WTC11 (cell line): ENCODE data around the gene POLDIP2. TPM values are rescaled to one million over a fixed set of nuclear protein-coding genes. Genes with fewer than 3 reads are reported as not detected.

Experiments used
- ATAC-seq: fragments of 200-7000 bp; cut with Tn5 transposase; 2 replicates; pipeline ENCODE4 v1.10.0; 2021; ENCODE audit warnings: mild to moderate bottlenecking, moderate library complexity
- CTCF ChIA-PET: fragments of 300-600 bp; sonication (Branson Sonifier 250); formaldehyde crosslinking; loops from one replicate; lab custom pipeline; 2021; ENCODE audit warnings: antibody characterized with exemption; lab: Charles Lee
- POLR2A ChIA-PET: fragments of 350-600 bp; sonication (Branson Sonifier 250); formaldehyde crosslinking; loops from one replicate; lab custom pipeline; 2021; ENCODE audit warnings: antibody characterized with exemption; lab: Charles Lee
- DNase-seq: peaks from one replicate; pipeline ENCODE4 v3.0.0; 2021; ENCODE audit warnings: low spot score
- H3K27ac Mint-ChIP-seq: 2 replicates; pipeline ENCODE4 v1.8.0; 2021; ENCODE audit warnings: mixed read lengths
- H3K27me3 Mint-ChIP-seq: 2 replicates; pipeline ENCODE4 v1.8.0; 2021; ENCODE audit warnings: low read depth, mild to moderate bottlenecking, moderate library complexity, mixed read lengths
- H3K36me3 Mint-ChIP-seq: 2 replicates; pipeline ENCODE4 v1.8.0; 2021; ENCODE audit warnings: mixed read lengths
- H3K4me1 Mint-ChIP-seq: 2 replicates; pipeline ENCODE4 v1.8.0; 2022; ENCODE audit warnings: mixed read lengths
- H3K4me3 Mint-ChIP-seq: 2 replicates; pipeline ENCODE4 v1.8.0; 2021; ENCODE audit warnings: mild to moderate bottlenecking, moderate library complexity, mixed read lengths
- H3K9me3 Mint-ChIP-seq: 2 replicates; pipeline ENCODE4 v1.8.0; 2021; ENCODE audit warnings: mixed read lengths
- CBFB ChIP-seq: sonication (generic); formaldehyde crosslinking; IDR thresholded peaks from 2 replicates; pipeline ENCODE4 v1.8.1; 2022; ENCODE audit warnings: mild to moderate bottlenecking, low read depth, missing genetic modification reagents
- EMX1 ChIP-seq: fragments of 250-450 bp; sonication (Bioruptor Pico); IDR thresholded peaks from 2 replicates; pipeline ENCODE4 v1.8.0; 2021; ENCODE audit warnings: mild to moderate bottlenecking
- ETV6 ChIP-seq: sonication (generic); formaldehyde crosslinking; IDR thresholded peaks from 2 replicates; pipeline ENCODE4 v1.8.1; 2022; ENCODE audit warnings: mild to moderate bottlenecking, missing genetic modification reagents
- GRHL2 ChIP-seq: fragments of 250-450 bp; sonication (Bioruptor Pico); IDR thresholded peaks from 2 replicates; pipeline ENCODE4 v1.8.0; 2022; ENCODE audit warnings: mild to moderate bottlenecking, moderate library complexity; ENCODE audit not compliant: insufficient replicate concordance, severe bottlenecking
- IRF2 ChIP-seq: sonication (generic); formaldehyde crosslinking; IDR thresholded peaks from 2 replicates; pipeline ENCODE4 v1.8.0; 2022; ENCODE audit warnings: low read depth, missing genetic modification reagents, borderline replicate concordance
- JUN ChIP-seq: sonication (generic); formaldehyde crosslinking; IDR thresholded peaks from 2 replicates; pipeline ENCODE4 v1.8.0; 2023; ENCODE audit warnings: mild to moderate bottlenecking, missing genetic modification reagents
- MXD4 ChIP-seq: fragments of 250-450 bp; sonication (Bioruptor Pico); IDR thresholded peaks from 2 replicates; pipeline ENCODE4 v1.8.0; 2021; ENCODE audit warnings: mild to moderate bottlenecking, moderate library complexity, borderline replicate concordance
- MYBL2 ChIP-seq: sonication (generic); formaldehyde crosslinking; IDR thresholded peaks from 2 replicates; pipeline ENCODE4 v1.8.1; 2023; ENCODE audit warnings: mild to moderate bottlenecking, moderate library complexity, missing genetic modification reagents
- NR1H2 ChIP-seq: sonication (generic); formaldehyde crosslinking; IDR thresholded peaks from 2 replicates; pipeline ENCODE4 v1.9.0; 2021; ENCODE audit warnings: mild to moderate bottlenecking, moderate library complexity, missing genetic modification reagents
- NR2C2 ChIP-seq: sonication (generic); formaldehyde crosslinking; IDR thresholded peaks from 2 replicates; pipeline ENCODE4 v1.8.0; 2022; ENCODE audit warnings: mild to moderate bottlenecking, missing genetic modification reagents
- RELA ChIP-seq: sonication (generic); formaldehyde crosslinking; IDR thresholded peaks from 2 replicates; pipeline ENCODE4 v1.8.1; 2022; ENCODE audit warnings: missing genetic modification reagents, mild to moderate bottlenecking, borderline replicate concordance
- SMAD3 ChIP-seq: sonication (generic); formaldehyde crosslinking; IDR thresholded peaks from 2 replicates; pipeline ENCODE4 v1.8.0; 2022; ENCODE audit warnings: missing genetic modification reagents, mild to moderate bottlenecking, borderline replicate concordance
- ZBTB21 ChIP-seq: sonication (generic); formaldehyde crosslinking; IDR thresholded peaks from 2 replicates; pipeline ENCODE4 v1.8.1; 2023; ENCODE audit warnings: mild to moderate bottlenecking, missing genetic modification reagents, borderline replicate concordance
- ZNF416 ChIP-seq: fragments of 250-450 bp; sonication (Bioruptor Pico); IDR thresholded peaks from 2 replicates; pipeline ENCODE4 v1.9.0; 2021; ENCODE audit warnings: mild to moderate bottlenecking, inconsistent platforms
- total RNA-seq: library from RNA; stranded (reverse); gene quantifications from 3 replicates; pipeline ENCODE4 v1.2.3, GENCODE V29; 2021
- TF ChIP-seq, protein P1 (sequence below): sonication (generic); formaldehyde crosslinking; IDR thresholded peaks from 2 replicates; pipeline ENCODE4 v1.8.0; 2022; ENCODE audit warnings: mild to moderate bottlenecking, missing genetic modification reagents
- TF ChIP-seq, protein P2 (sequence below): fragments of 250-450 bp; sonication (Bioruptor Pico); IDR thresholded peaks from 2 replicates; pipeline ENCODE4 v1.9.0; 2021; ENCODE audit warnings: mild to moderate bottlenecking
- TF ChIP-seq, protein P3 (sequence below): sonication (generic); formaldehyde crosslinking; IDR thresholded peaks from 2 replicates; pipeline ENCODE4 v1.8.0; 2023; ENCODE audit warnings: missing genetic modification reagents
- TF ChIP-seq, protein P4 (sequence below): fragments of 200-600 bp; IDR thresholded peaks from 2 replicates; pipeline ENCODE4 v1.8.0; 2022; ENCODE audit warnings: antibody characterized with exemption
- TF ChIP-seq, protein P5 (sequence below): sonication (generic); formaldehyde crosslinking; IDR thresholded peaks from 2 replicates; pipeline ENCODE4 v1.8.1; 2022; ENCODE audit warnings: mild to moderate bottlenecking, moderate library complexity, missing genetic modification reagents
- TF ChIP-seq, protein P6 (sequence below): sonication (generic); formaldehyde crosslinking; IDR thresholded peaks from 2 replicates; pipeline ENCODE4 v1.8.1; 2022; ENCODE audit warnings: low read depth, missing genetic modification reagents, borderline replicate concordance

The POLDIP2 gene
- total RNA-seq, 1 experiment from 2014 or later, result 85.4 TPM

DNA sequence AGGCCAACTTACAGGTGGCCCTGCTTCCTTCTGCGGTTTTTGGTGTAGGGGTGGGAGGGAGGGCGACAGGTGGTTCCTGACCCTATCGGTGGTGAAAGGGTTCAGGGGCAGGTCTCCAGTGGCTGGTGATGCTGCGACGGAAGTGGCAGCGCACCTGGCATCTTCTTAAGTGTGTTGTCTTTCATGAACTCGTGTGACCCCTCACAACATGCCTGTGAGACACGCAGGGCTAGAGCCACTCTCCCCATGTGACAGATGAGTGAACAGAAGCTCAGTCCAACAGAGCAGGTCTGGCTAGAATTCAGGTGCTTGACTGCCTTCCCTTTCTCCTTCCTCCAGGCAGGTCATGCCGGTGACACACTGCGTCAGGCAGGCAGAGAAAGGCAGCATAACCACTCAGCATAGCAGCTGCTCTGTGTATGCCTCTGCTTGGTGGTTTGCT, 13.8 kb downstream of the POLDIP2 start:
- TF ChIP-seq, protein P1, sequence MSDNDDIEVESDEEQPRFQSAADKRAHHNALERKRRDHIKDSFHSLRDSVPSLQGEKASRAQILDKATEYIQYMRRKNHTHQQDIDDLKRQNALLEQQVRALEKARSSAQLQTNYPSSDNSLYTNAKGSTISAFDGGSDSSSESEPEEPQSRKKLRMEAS (CRISPR knock-in tag), result no peak
- TF ChIP-seq NR1H2 (CRISPR knock-in tag) (no peak), CBFB (CRISPR knock-in tag) (no peak), EMX1 (no peak), NR2C2 (CRISPR knock-in tag) (no peak), ZNF416 (CRISPR knock-in tag) (no peak), MXD4 (CRISPR knock-in tag) (no peak), JUN (CRISPR knock-in tag) (no peak)
- TF ChIP-seq, protein P2, sequence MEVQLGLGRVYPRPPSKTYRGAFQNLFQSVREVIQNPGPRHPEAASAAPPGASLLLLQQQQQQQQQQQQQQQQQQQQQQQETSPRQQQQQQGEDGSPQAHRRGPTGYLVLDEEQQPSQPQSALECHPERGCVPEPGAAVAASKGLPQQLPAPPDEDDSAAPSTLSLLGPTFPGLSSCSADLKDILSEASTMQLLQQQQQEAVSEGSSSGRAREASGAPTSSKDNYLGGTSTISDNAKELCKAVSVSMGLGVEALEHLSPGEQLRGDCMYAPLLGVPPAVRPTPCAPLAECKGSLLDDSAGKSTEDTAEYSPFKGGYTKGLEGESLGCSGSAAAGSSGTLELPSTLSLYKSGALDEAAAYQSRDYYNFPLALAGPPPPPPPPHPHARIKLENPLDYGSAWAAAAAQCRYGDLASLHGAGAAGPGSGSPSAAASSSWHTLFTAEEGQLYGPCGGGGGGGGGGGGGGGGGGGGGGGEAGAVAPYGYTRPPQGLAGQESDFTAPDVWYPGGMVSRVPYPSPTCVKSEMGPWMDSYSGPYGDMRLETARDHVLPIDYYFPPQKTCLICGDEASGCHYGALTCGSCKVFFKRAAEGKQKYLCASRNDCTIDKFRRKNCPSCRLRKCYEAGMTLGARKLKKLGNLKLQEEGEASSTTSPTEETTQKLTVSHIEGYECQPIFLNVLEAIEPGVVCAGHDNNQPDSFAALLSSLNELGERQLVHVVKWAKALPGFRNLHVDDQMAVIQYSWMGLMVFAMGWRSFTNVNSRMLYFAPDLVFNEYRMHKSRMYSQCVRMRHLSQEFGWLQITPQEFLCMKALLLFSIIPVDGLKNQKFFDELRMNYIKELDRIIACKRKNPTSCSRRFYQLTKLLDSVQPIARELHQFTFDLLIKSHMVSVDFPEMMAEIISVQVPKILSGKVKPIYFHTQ (CRISPR knock-in tag), result no peak
- TF ChIP-seq, protein P3, sequence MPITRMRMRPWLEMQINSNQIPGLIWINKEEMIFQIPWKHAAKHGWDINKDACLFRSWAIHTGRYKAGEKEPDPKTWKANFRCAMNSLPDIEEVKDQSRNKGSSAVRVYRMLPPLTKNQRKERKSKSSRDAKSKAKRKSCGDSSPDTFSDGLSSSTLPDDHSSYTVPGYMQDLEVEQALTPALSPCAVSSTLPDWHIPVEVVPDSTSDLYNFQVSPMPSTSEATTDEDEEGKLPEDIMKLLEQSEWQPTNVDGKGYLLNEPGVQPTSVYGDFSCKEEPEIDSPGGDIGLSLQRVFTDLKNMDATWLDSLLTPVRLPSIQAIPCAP (CRISPR knock-in tag), result no peak
- TF ChIP-seq, protein P4, sequence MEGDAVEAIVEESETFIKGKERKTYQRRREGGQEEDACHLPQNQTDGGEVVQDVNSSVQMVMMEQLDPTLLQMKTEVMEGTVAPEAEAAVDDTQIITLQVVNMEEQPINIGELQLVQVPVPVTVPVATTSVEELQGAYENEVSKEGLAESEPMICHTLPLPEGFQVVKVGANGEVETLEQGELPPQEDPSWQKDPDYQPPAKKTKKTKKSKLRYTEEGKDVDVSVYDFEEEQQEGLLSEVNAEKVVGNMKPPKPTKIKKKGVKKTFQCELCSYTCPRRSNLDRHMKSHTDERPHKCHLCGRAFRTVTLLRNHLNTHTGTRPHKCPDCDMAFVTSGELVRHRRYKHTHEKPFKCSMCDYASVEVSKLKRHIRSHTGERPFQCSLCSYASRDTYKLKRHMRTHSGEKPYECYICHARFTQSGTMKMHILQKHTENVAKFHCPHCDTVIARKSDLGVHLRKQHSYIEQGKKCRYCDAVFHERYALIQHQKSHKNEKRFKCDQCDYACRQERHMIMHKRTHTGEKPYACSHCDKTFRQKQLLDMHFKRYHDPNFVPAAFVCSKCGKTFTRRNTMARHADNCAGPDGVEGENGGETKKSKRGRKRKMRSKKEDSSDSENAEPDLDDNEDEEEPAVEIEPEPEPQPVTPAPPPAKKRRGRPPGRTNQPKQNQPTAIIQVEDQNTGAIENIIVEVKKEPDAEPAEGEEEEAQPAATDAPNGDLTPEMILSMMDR, result no peak
- H3K36me3 Mint-ChIP-seq, result peaks cover 40% of the 10 kb centered on the region
- H3K4me1 Mint-ChIP-seq, result peaks cover 6% of the 10 kb centered on the region; the same call in 1 of the 2 replicates
- POLR2A ChIA-PET, result interaction anchor here (1.1 kb wide), 1 partner anchor 8 kb away, joined by 3 read pairs; the partner anchor contains the start of genes IFT20 and TNFAIP1
- CTCF ChIA-PET, result interaction anchor here (1.0 kb wide), 1 partner anchor 73 kb away, joined by 3 read pairs; no protein-coding TSS in a partner anchor
- DNase-seq (no peak), ATAC-seq (no peak)
- H3K27ac Mint-ChIP-seq, result no peak overlapping the region
- H3K4me3 Mint-ChIP-seq, result no peak overlapping the region
- H3K9me3 Mint-ChIP-seq, result no peaks in the 10 kb centered on the region
- no peaks in the 10 kb centered on the region for H3K27me3 Mint-ChIP-seq

DNA sequence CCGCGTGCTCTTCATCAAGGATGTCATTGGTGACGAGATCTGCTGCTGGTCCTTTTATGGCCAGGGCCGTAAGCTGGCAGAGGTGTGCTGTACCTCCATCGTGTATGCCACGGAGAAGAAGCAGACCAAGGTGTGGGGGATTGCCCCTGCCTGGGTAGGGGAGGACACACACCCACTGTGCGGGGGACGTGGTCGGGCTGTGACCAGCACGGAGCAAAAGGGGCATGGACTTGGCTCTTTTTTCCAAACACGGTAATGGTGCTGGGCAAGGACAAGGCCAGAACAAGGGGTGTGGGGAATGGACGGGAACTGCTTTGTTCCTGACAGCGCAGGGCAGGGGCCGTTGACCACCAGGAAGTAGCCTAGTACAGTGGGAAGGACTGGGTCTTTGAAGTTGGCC, 15.0 kb downstream of the POLDIP2 start:
- DNase-seq, result no peak
- Mint-ChIP-seq H3K9me3 (no peaks in the 10 kb centered on the region), H3K4me3 (no peak overlapping the region), H3K27ac (no peak overlapping the region), H3K27me3 (no peaks in the 10 kb centered on the region), H3K4me1 (peaks cover 6% of the 10 kb centered on the region; the same call in 1 of the 2 replicates), H3K36me3 (peaks cover 35% of the 10 kb centered on the region)
- CTCF ChIA-PET, result no interaction called here
- POLR2A ChIA-PET, result interaction anchor here (0.5 kb wide), 1 partner anchor 57 kb away, joined by 4 read pairs; no protein-coding TSS in a partner anchor
- ATAC-seq, result no peak
- TF ChIP-seq ETV6 (CRISPR knock-in tag) (no peak), MYBL2 (CRISPR knock-in tag) (no peak), ZBTB21 (CRISPR knock-in tag) (no peak), RELA (no peak), GRHL2 (CRISPR knock-in tag) (no peak), SMAD3 (CRISPR knock-in tag) (no peak), IRF2 (CRISPR knock-in tag) (no peak)
- TF ChIP-seq, protein P5, sequence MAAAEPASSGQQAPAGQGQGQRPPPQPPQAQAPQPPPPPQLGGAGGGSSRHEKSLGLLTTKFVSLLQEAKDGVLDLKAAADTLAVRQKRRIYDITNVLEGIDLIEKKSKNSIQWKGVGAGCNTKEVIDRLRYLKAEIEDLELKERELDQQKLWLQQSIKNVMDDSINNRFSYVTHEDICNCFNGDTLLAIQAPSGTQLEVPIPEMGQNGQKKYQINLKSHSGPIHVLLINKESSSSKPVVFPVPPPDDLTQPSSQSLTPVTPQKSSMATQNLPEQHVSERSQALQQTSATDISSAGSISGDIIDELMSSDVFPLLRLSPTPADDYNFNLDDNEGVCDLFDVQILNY (CRISPR knock-in tag), result no peak
- TF ChIP-seq, protein P6, sequence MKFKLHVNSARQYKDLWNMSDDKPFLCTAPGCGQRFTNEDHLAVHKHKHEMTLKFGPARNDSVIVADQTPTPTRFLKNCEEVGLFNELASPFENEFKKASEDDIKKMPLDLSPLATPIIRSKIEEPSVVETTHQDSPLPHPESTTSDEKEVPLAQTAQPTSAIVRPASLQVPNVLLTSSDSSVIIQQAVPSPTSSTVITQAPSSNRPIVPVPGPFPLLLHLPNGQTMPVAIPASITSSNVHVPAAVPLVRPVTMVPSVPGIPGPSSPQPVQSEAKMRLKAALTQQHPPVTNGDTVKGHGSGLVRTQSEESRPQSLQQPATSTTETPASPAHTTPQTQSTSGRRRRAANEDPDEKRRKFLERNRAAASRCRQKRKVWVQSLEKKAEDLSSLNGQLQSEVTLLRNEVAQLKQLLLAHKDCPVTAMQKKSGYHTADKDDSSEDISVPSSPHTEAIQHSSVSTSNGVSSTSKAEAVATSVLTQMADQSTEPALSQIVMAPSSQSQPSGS (CRISPR knock-in tag), result no peak
- TF ChIP-seq, protein P4, result no peak
